HepG2 (cell line): ENCODE results near the gene STON1.

Source experiments
- BHLHE40 ChIP-seq: IDR thresholded peaks from 2 replicates; pipeline ENCODE4 v1.6.1; 2011; ENCODE audit warnings: low read length, improper control_type of control experiment
- EP300 ChIP-seq, 3 experiments: sonication (generic) in 1 of 3; formaldehyde crosslinking in 1 of 3; IDR thresholded peaks; 2 replicates each; pipeline versions ENCODE4 v1.5.1 to v1.6.1; 2011 to 2020; ENCODE audit warnings: low read depth in 2 of 3, low read length in 2 of 3, borderline replicate concordance in 1 of 3, improper control_type of control experiment in 1 of 3, mild to moderate bottlenecking in 1 of 3, missing genetic modification reagents in 1 of 3, moderate library complexity in 1 of 3
- KDM1A ChIP-seq: IDR thresholded peaks from 2 replicates; pipeline ENCODE4 v1.6.1; 2016; ENCODE audit warnings: missing compliant biosample characterization
- MAX ChIP-seq: IDR thresholded peaks from 2 replicates; pipeline ENCODE4 v1.6.1; 2012; ENCODE audit warnings: inconsistent platforms
- RAD21 ChIP-seq: fragments of 450-650 bp; formaldehyde crosslinking; IDR thresholded peaks from 2 replicates; pipeline ENCODE4 v1.5.0; 2020; ENCODE audit warnings: mild to moderate bottlenecking
- SAP130 ChIP-seq: IDR thresholded peaks from 2 replicates; pipeline ENCODE4 v1.6.1; 2016; ENCODE audit warnings: low read depth
- ZNF121 ChIP-seq: sonication (generic); formaldehyde crosslinking; IDR thresholded peaks from 2 replicates; pipeline ENCODE4 v1.5.0; 2020; ENCODE audit warnings: mild to moderate bottlenecking, missing genetic modification reagents
- ZNF557 ChIP-seq: sonication (generic); formaldehyde crosslinking; IDR thresholded peaks from 2 replicates; pipeline ENCODE4 v1.4.0; 2020; ENCODE audit warnings: missing genetic modification reagents
- ZNF609 ChIP-seq: sonication (generic); formaldehyde crosslinking; IDR thresholded peaks from 2 replicates; pipeline ENCODE4 v1.4.0; 2020; ENCODE audit warnings: mild to moderate bottlenecking, missing genetic modification reagents, borderline replicate concordance
- ZNF737 ChIP-seq: sonication (generic); formaldehyde crosslinking; IDR thresholded peaks from 2 replicates; pipeline ENCODE4 v1.5.0; 2020; ENCODE audit warnings: missing genetic modification reagents, mild to moderate bottlenecking, borderline replicate concordance
- ZNF879 ChIP-seq: sonication (generic); formaldehyde crosslinking; IDR thresholded peaks from 2 replicates; pipeline ENCODE4 v1.8.1; 2023; ENCODE audit warnings: missing genetic modification reagents

GRCh38 chr2:48532824-48533223 lies 2.9 kb downstream of the STON1 start:
- TF ChIP-seq EP300 (IDR thresholded peaks at IDR 0.05; ENCODE audit: low read depth in 2 of 2, low read length in 2 of 2) (no peak), EP300 (CRISPR knock-in tag; IDR thresholded peaks at IDR 0.05; ENCODE audit: borderline replicate concordance) (no peak), SAP130 (CRISPR knock-in tag) (no peak), MAX (no peak), ZNF121 (CRISPR knock-in tag) (peak; percentile 26; the same call in 1 of the 2 replicates), BHLHE40 (no peak), KDM1A (no peak), ZNF737 (CRISPR knock-in tag) (no peak), ZNF609 (CRISPR knock-in tag) (no peak), RAD21 (CRISPR knock-in tag) (no peak), ZNF557 (CRISPR knock-in tag) (no peak), ZNF879 (CRISPR knock-in tag) (no peak)
